Peyer's patch (tissue), 4 donors: ENCODE measurements around the gene CDY2A. TPM values are rescaled to one million over a fixed set of nuclear protein-coding genes. Genes with fewer than 3 reads are reported as not detected.
"Not testable (repeated sequence)": the region's sequence is repeated elsewhere in the genome, so short reads cannot be mapped to it uniquely, and the experiment has no call there.

ENCODE experiments used
- DNase-seq, 3 donors: peaks; one replicate each; pipeline ENCODE4 v3.0.0-alpha.2; 2017 to 2019
- H3K27ac ChIP-seq, 4 donors: fragments of 200-600 bp; sonication (generic); one replicate each; pipeline ENCODE4 v1.5.1; 2016 to 2019
- H3K27me3 ChIP-seq, 2 donors: fragments of 200-600 bp; sonication (generic); one replicate each; pipeline ENCODE4 v1.5.1; 2019
- H3K36me3 ChIP-seq, 3 donors: fragments of 200-600 bp; sonication (generic); one replicate each; pipeline ENCODE4 v1.5.1; 2016 to 2019
- H3K4me1 ChIP-seq, 4 donors: fragments of 200-600 bp; sonication (generic); one replicate each; pipeline ENCODE4 v1.5.1; 2016 to 2019
- H3K4me3 ChIP-seq, 4 donors: fragments of 200-600 bp; sonication (generic); 1 replicate in 3 of 4; 2 replicates in 1 of 4; pipeline ENCODE4 v1.5.1; 2016 to 2019; ENCODE audit warnings: mild to moderate bottlenecking in 1 of 4
- H3K9me3 ChIP-seq, 4 donors: fragments of 200-600 bp; sonication (generic); one replicate each; pipeline ENCODE4 v1.5.1; 2016 to 2019; ENCODE audit warnings: mild to moderate bottlenecking in 1 of 4
- total RNA-seq, 4 donors: library from RNA; depleted of rRNA; stranded (reverse); fragments of >200 nt; gene quantifications; one replicate each; pipeline ENCODE4 v1.1.0, GENCODE V29; 2016

Gene CDY2A, protein sequence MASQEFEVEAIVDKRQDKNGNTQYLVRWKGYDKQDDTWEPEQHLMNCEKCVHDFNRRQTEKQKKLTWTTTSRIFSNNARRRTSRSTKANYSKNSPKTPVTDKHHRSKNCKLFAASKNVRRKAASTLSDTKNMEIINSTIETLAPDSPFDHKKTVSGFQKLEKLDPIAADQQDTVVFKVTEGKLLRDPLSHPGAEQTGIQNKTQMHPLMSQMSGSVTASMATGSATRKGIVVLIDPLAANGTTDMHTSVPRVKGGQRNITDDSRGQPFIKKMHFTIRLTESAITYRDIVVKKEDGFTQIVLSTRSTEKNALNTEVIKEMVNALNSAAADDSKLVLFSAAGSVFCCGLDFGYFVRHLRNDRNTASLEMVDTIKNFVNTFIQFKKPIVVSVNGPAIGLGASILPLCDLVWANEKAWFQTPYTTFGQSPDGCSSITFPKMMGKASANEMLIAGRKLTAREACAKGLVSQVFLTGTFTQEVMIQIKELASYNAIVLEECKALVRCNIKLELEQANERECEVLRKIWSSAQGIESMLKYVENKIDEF
- total RNA-seq, result not detected

DNA sequence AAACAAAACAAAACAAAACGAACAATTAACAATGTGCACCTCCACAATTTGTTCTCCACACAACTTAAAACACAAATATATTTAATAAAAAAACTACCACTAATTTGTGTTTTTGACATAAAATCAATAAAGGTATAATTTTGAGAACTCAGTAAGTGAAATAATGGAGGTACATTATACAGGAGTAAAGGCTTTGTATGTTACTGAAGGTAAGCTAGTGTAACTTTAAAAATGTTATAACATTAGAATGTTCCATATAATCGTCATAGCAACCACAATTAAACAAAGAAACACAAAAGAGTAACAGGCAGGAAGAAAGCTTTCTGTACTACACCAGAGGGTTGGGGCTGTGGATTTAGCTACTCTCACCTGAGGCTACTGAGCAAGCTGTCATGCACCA lies at the start of gene CDY2A:
Gene CDY2A, plus strand, starts transcription at position 301 of the 400 bp plus-strand sequence. CDS start 328 bp downstream, outside the sequence.
- DNase-seq, H3K27ac ChIP-seq, H3K9me3 ChIP-seq, H3K4me1 ChIP-seq, H3K27me3 ChIP-seq, H3K36me3 ChIP-seq, H3K4me3 ChIP-seq: not testable (repeated sequence)

DNA sequence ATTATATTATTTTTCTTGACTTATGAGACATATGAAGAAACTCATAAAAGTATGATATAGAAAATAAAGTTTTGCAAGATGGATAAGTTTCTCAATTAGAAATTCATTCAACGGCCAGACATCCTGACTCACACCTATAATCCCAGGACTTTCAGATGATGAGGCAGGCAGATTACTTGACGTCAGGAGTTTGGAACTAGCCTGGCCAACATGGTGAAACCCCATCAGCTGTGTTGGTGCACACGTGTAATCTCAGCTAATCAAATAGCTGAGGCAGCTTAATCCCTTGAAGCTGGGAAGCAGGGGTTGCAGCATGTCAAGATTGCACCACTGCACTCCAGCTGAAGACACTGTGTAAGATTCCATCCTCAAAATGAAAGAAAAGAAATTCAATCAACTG lies 28.0 kb upstream of the CDY2A start:
- not testable (repeated sequence) for H3K36me3 ChIP-seq, H3K4me3 ChIP-seq, H3K27me3 ChIP-seq, DNase-seq, H3K9me3 ChIP-seq, H3K27ac ChIP-seq, H3K4me1 ChIP-seq

DNA sequence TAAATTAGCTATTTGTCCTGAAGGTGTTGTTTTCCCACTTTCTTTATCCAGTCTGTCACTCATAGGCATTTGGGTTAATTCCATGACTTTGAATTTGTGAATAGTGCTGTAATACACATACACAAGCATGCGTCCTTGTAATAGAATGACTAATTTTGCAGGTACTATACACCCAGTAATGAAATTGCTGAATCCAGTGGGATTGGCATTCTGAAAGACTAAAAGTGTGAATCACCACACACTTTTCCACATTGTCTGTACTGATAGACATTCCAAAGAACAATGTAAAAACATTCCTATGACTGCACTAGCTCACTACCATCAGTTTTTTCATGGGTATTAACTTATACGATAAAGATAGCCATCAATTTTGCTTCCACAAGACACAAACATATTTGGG lies 27.3 kb upstream of the CDY2A start:
- not testable (repeated sequence) for H3K4me3 ChIP-seq, H3K27ac ChIP-seq, DNase-seq, H3K9me3 ChIP-seq, H3K27me3 ChIP-seq, H3K4me1 ChIP-seq, H3K36me3 ChIP-seq

DNA sequence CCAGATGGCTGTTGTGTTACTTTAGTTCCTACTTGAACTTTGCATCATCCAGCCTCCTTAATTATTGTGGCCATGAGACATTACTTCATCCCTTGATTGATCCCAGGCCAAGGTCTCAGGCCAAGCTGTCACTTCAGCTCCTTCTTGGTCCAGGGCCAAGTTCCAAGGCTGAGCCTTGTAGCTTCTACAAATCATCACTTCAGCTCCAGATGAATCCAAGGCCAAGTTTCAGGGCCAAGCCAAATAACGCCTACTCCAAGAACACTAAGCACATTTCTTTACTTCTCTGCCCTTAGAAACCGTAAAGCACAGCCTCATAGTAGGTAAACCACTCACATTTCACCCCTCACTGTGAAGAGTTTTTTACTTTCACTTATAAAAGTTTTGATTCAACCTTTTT lies 1.7 kb upstream of the CDY2A start:
- DNase-seq, H3K27ac ChIP-seq, H3K9me3 ChIP-seq, H3K4me1 ChIP-seq, H3K4me3 ChIP-seq, H3K36me3 ChIP-seq, H3K27me3 ChIP-seq: not testable (repeated sequence)

DNA sequence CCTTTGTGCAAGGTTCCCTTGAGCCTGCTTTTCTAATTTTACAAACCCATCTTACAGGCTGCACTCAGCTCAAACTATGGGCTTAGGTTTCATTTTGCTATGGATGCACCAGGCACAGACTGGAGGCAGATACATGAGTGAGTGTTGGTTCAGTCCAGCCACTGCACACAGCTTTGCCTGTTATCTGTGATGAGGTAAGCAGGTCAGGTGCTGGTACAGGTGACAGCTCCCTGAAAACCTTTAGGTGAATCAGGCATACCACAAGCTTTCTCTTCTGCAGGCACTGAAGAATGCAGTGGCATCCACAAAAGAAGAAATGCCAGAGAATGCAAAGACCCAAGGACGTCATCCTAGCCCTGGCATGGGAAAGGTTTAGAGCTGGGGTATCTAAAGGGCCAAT lies 3.3 kb downstream of the CDY2A start:
- H3K9me3 ChIP-seq, H3K4me1 ChIP-seq, H3K27ac ChIP-seq, H3K27me3 ChIP-seq, H3K36me3 ChIP-seq, DNase-seq, H3K4me3 ChIP-seq: not testable (repeated sequence)

DNA sequence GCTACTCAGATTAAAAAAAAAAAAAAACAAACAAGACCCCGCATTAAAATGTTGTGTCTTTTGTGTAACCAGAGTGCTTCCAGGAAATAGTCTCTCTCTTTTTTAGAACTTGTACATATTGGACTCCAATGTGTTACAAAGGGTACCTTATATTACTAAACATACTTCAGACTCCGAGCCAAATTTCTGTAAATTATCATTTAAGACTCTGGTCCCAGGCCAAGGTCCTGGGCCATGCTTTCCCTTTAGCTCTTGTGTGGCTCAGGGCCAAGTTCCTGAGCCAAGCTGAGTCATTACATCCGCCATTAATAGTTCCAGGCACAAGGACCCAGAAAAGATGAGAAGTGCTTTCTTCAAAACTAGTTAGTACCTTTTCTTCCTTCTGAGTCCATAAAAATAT lies 4.6 kb downstream of the CDY2A start:
- H3K4me3 ChIP-seq, H3K9me3 ChIP-seq, H3K27ac ChIP-seq, DNase-seq, H3K27me3 ChIP-seq, H3K4me1 ChIP-seq, H3K36me3 ChIP-seq: not testable (repeated sequence)

DNA sequence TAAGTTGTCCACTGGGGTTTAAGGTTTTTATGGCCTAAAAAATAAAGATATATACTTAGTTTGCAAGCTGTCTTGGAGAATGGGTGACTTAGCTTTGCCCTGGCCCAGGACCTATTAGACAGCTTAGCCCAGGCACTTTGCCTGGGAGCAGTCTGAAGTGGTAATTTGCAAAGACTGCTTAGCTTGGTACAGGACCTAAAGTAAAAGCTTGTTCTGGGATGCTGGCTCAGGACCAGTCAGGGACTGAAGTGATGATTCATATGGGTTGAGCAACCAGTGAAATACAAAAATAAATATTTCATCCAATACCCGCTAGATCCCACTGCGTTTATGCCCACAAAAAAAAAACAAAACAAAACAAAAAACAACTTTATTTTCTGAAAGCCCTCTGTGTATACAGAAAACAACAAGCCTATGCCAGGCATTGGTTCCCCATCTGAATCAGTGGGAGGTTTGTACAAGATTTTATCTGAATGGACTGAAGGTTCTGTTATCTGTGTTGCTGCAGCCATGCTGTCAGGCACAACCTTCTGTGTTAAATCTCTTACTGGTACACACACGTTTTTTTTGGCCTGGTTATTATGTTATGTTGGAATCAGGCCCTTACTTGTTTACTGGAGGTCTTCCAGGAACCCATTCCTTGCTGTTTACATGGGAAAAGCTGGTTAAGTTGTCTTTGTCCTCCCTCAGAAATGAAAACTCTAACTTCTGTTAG lies 8.7 kb downstream of the CDY2A start:
- not testable (repeated sequence) for H3K36me3 ChIP-seq, H3K4me1 ChIP-seq, H3K9me3 ChIP-seq, H3K27ac ChIP-seq, H3K4me3 ChIP-seq, H3K27me3 ChIP-seq, DNase-seq

DNA sequence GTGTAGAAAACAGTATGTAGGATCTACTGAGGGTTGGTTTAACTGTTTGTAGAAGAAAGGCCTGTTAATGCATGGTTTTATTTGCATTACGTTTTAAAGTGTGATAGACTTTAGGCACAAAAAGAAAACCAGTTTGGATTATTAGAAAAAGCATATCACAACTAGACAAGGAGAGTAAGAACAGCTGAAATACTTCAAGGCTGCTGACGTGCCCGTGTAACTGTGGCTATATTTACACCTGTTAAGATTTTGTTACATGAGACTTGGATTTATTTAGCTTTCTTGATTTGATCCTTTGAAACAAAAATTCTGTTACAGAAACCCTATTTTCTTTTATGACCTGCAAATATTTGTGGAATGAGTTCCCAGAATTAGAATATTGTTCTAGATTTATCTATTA lies 9.3 kb downstream of the CDY2A start:
- not testable (repeated sequence) for H3K4me1 ChIP-seq, H3K27me3 ChIP-seq, DNase-seq, H3K36me3 ChIP-seq, H3K4me3 ChIP-seq, H3K27ac ChIP-seq, H3K9me3 ChIP-seq

DNA sequence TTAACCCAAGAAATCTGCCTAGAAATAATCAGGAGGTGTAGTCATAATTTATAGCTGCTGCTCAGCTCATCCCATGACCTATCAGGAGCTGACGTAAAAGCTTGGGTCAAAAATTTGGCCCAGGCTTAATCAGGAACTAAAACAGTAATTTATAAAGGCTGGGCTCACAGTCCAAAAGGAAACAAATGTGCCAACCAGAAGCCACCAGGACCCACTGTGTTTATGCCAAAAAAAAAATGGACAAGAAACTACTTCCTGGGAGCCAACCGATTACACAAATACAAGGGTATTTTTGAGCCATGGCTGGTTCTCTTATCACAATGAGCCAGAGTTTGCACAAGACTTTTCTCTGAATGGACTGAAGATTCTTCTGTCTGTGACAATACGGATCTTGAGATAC lies 19.4 kb downstream of the CDY2A start:
- H3K4me1 ChIP-seq, H3K27ac ChIP-seq, H3K36me3 ChIP-seq, H3K4me3 ChIP-seq, DNase-seq, H3K9me3 ChIP-seq, H3K27me3 ChIP-seq: not testable (repeated sequence)

DNA sequence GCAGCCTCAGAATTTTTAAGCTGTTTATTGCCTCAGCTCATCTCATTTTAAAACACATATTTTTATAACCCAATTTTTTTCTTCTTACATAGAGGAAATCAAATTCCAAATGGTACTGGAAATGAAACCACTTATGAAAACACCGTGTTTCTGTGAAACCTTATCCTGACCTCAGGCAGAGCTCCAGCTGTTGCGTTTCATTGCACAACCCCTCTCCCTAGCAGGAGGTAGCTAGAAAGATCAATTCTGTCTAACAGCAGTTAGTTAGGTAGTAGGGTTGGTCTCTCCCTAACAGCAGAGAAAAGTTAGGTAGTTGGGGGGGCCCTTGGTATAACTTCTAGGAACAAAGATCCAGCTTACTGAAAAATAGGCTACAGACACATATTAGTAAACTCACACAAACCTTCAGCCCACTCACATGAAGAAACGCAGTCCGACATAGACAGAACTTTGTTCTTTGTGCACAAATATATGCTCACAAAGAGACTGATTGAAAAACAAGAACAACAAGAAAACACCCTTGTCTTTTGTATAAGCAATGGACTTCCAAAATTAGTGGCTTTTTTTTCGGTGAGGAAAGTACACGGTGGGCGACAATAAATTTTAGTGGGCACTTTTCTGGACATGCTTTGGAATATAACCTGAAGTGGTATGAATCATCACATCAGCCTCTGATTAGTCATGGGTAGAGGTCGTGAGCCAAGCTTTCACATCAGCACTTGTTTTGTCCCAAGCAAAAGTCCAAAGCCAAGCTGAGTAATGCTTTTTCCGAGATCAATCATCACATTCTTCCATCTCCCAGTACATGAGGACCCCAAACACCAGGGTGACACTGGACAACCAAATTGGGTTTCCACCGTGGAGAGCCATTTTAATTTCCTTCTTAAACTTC lies 22.8 kb downstream of the CDY2A start:
- not testable (repeated sequence) for H3K36me3 ChIP-seq, DNase-seq, H3K9me3 ChIP-seq, H3K4me3 ChIP-seq, H3K4me1 ChIP-seq, H3K27ac ChIP-seq, H3K27me3 ChIP-seq

DNA sequence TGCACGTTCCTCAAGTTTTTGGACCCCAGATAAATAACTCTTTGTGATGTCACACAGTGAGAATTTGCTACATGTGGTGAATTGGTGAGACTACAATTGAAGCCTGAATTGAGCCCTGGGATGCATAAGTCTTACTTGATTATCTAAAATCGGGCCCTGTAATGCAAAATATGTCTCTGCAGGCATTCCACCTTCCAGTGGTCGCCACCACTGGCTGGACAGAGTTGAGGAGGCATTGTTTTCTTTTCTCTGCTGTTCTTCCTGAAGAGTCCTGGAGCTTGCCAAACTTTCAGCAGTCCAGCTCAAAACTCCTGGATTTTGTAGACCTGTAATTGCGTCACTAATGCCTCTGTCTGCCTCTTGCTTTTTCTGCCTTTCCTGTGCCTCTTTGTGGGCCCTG lies 23.5 kb downstream of the CDY2A start:
- H3K36me3 ChIP-seq, H3K27ac ChIP-seq, DNase-seq, H3K27me3 ChIP-seq, H3K4me1 ChIP-seq, H3K4me3 ChIP-seq, H3K9me3 ChIP-seq: not testable (repeated sequence)

DNA sequence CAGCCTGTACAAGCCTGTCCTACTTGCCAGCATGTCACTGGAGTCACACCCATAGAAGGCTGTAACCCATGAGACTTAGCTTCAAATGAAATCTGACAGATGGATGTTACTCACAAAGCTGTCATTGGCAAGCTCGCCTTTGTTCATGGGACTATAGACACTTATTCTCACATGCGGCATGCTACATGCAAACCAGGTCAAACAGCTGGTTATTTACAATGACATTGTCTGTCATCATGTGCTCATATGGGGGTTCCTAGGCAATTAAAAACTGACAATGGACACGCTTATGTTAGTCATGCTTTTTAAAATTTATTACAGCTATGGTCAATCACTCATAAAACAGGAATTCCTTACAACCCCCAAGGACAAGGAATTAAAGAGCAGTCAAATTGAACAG lies 30.9 kb downstream of the CDY2A start:
- DNase-seq, H3K4me1 ChIP-seq, H3K27ac ChIP-seq: not testable (repeated sequence)

DNA sequence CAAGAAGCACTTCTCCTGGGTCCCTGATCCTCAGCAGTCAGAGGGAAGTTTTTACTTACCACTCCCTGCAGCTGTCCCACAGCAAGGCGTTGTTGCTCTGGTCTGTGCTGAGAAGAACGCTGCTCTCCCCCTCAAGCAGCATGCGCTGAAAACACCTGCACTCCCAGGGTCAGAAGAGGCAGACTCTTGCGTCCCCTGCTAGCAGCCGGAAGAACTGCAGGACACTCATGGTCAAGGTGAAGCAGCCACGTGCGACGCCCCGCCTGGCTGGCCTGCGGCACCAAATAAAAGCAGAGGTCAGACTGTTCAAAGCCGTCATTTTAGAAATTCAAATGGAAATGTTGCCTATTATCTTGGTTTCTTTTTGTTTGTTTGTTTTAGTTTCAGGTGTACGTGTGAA lies 47.9 kb downstream of the CDY2A start:
- not testable (repeated sequence) for DNase-seq, H3K36me3 ChIP-seq, H3K27ac ChIP-seq

More for the DNA sequence above, 30.9 kb downstream of the CDY2A start:
- not testable (repeated sequence) for H3K9me3 ChIP-seq, H3K27me3 ChIP-seq, H3K4me3 ChIP-seq, H3K36me3 ChIP-seq

More for the DNA sequence above, 47.9 kb downstream of the CDY2A start:
- not testable (repeated sequence) for H3K27me3 ChIP-seq, H3K9me3 ChIP-seq, H3K4me3 ChIP-seq, H3K4me1 ChIP-seq
